Activated gamma-delta T cell treated with anti-CD3 and anti-CD28 coated beads, Interleukin-2, amount 50 U/mL, for 16 hours (primary cell): ENCODE data around the gene FGF3.

Experiments
- DNase-seq: peaks from one replicate; pipeline ENCODE4 v3.0.0-alpha.2; 2020; ENCODE audit warnings: low read depth

Gene FGF3

GRCh38 chr11:69843529-69843921 is 24.3 kb upstream of the FGF3 start:
- no peak for DNase-seq

- no peak for DNase-seq
Measured at GRCh38 chr11:69842746-69843528, 23.7 kb upstream of the FGF3 start.

GRCh38 chr11:69841859-69842698 is 22.9 kb upstream of the FGF3 start:
- no peak for DNase-seq

GRCh38 chr11:69841170-69841858 is 22.1 kb upstream of the FGF3 start:
- DNase-seq: no peak

- no peak for DNase-seq
Measured at GRCh38 chr11:69840371-69841169, 21.4 kb upstream of the FGF3 start.

- no peak for DNase-seq
Measured at GRCh38 chr11:69839516-69839915, 20.3 kb upstream of the FGF3 start.

GRCh38 chr11:69837791-69838190 is 18.6 kb upstream of the FGF3 start:
- DNase-seq: no peak

- no peak for DNase-seq
Measured at GRCh38 chr11:69836401-69836800, 17.2 kb upstream of the FGF3 start.

GRCh38 chr11:69834811-69835800 is 15.9 kb upstream of the FGF3 start:
- DNase-seq: no peak

- no peak for DNase-seq
Measured at GRCh38 chr11:69834251-69834650, 15.0 kb upstream of the FGF3 start.

- no peak for DNase-seq
Measured at GRCh38 chr11:69832561-69833413, 13.6 kb upstream of the FGF3 start.

GRCh38 chr11:69831985-69832384 is 12.8 kb upstream of the FGF3 start:
- DNase-seq: no peak

- no peak for DNase-seq
Measured at GRCh38 chr11:69830086-69830485, 10.9 kb upstream of the FGF3 start.

GRCh38 chr11:69828971-69829344 is 9.7 kb upstream of the FGF3 start:
- no peak for DNase-seq

GRCh38 chr11:69828276-69828970 is 9.2 kb upstream of the FGF3 start:
- DNase-seq: no peak

GRCh38 chr11:69826773-69827172 is 7.6 kb upstream of the FGF3 start:
- no peak for DNase-seq

- DNase-seq: no peak
Measured at GRCh38 chr11:69825941-69826340, 6.7 kb upstream of the FGF3 start.

GRCh38 chr11:69825037-69825834 is 6.0 kb upstream of the FGF3 start:
- no peak for DNase-seq
